T-cell (primary cell): ENCODE results near the gene FZD1. TPM values are rescaled to one million over a fixed set of nuclear protein-coding genes. Genes with fewer than 3 reads are reported as not detected.

Experiments used
- ATAC-seq, 4 experiments: fragments of 200-7000 bp in 3 of 4; fragments of 150-1000 bp in 1 of 4; cut with Tn5 transposase; replicated peaks in 1 of 4; 1 replicate in 3 of 4; 2 replicates in 1 of 4; pipeline ENCODE4 v1.10.0; 2021; ENCODE audit warnings: moderate library complexity in 3 of 4, mild to moderate bottlenecking in 2 of 4, moderate number of reproducible peaks in 1 of 4
- CTCF ChIA-PET, 2 donors: fragments of 300-600 bp; sonication (Branson Sonifier 250); formaldehyde crosslinking; loops; one replicate each; lab custom pipeline; 2022; ENCODE audit warnings: antibody characterized with exemption in 2 of 2; lab: Charles Lee
- POLR2A ChIA-PET, 2 donors: fragments of 300-600 bp; sonication (Branson Sonifier 250); formaldehyde crosslinking; loops; one replicate each; lab custom pipeline; 2022; ENCODE audit warnings: antibody characterized with exemption in 2 of 2; lab: Charles Lee
- DNase-seq, 35 experiments: peaks; one replicate each; pipeline versions ENCODE4 v3.0.0 to v3.0.0-alpha.2; 2013 to 2023
- H3K27ac ChIP-seq: one replicate; pipeline ENCODE4 v1.5.1; 2013; ENCODE audit warnings: low read length
- H3K27me3 ChIP-seq, 2 experiments: replicated peaks in 1 of 2; 1 replicate in 1 of 2; 2 replicates in 1 of 2; pipeline versions ENCODE4 v1.6.1 to v1.7.0; 2013; ENCODE audit warnings: low read length in 1 of 2, mixed read lengths in 1 of 2; ENCODE audit not compliant: control insufficient read depth in 2 of 2, insufficient read depth in 2 of 2; ENCODE audit errors: extremely low read depth in 1 of 2
- H3K36me3 ChIP-seq, 2 donors: 1 replicate in 1 of 2; 2 replicates in 1 of 2; pipeline versions ENCODE4 v1.6.1 to v1.7.0; 2013; ENCODE audit warnings: low read length in 1 of 2; ENCODE audit not compliant: control insufficient read depth in 2 of 2, insufficient read depth in 1 of 2; ENCODE audit errors: extremely low read depth in 1 of 2
- H3K4me1 ChIP-seq, 2 experiments: 1 replicate in 1 of 2; 2 replicates in 1 of 2; pipeline versions ENCODE4 v1.6.1 to v1.7.0; 2013; ENCODE audit warnings: low read length in 2 of 2, mixed read lengths in 1 of 2; ENCODE audit not compliant: insufficient read depth in 2 of 2, control insufficient read depth in 1 of 2; ENCODE audit errors: extremely low read depth in 1 of 2
- H3K4me3 ChIP-seq, 2 donors: 1 replicate in 1 of 2; 2 replicates in 1 of 2; pipeline versions ENCODE4 v1.5.1 to v1.7.0; 2013; ENCODE audit warnings: mild to moderate bottlenecking in 2 of 2, low read length in 1 of 2, moderate library complexity in 1 of 2; ENCODE audit not compliant: control insufficient read depth in 1 of 2; ENCODE audit errors: extremely low read depth in 1 of 2
- H3K9me3 ChIP-seq: 2 replicates; pipeline ENCODE4 v1.7.0; 2013
- H3K27ac Mint-ChIP-seq, 2 donors: one replicate each; pipeline ENCODE4 v1.8.0; 2020 to 2021; ENCODE audit warnings: mild to moderate bottlenecking in 2 of 2, mixed read lengths in 2 of 2
- H3K27me3 Mint-ChIP-seq, 2 donors: one replicate each; pipeline ENCODE4 v1.8.0; 2021 to 2022; ENCODE audit warnings: mixed read lengths in 2 of 2
- H3K36me3 Mint-ChIP-seq: one replicate; pipeline ENCODE4 v1.8.0; 2021; ENCODE audit warnings: mixed read lengths
- H3K4me1 Mint-ChIP-seq, 3 donors: one replicate each; pipeline ENCODE4 v1.8.0; 2020 to 2022; ENCODE audit warnings: mixed read lengths in 3 of 3, mild to moderate bottlenecking in 1 of 3
- H3K4me3 Mint-ChIP-seq, 3 donors: one replicate each; pipeline ENCODE4 v1.8.0; 2020 to 2022; ENCODE audit warnings: mild to moderate bottlenecking in 3 of 3, mixed read lengths in 3 of 3, moderate library complexity in 3 of 3
- H3K9me3 Mint-ChIP-seq, 3 donors: one replicate each; pipeline ENCODE4 v1.8.0; 2020 to 2022; ENCODE audit warnings: mixed read lengths in 3 of 3
- WGBS: methylation state at CpG from one replicate; pipeline ENCODE4 v1.1.5; 2013; ENCODE audit warnings: missing lambda C conversion rate; ENCODE audit not compliant: insufficient coverage; 5-methylcytosine and 5-hydroxymethylcytosine counted together
- total RNA-seq, 35 experiments: library from RNA in 6 of 35; stranded (reverse) in 6 of 35; fragments of 120-200 nt in 1 of 35; gene quantifications; one replicate each; pipeline versions ENCODE4 v1.2.1 to v1.2.4 and lab custom pipeline; 2013 to 2026

FZD1 gene
- total RNA-seq, 5 donors from 2014 or later (not counting 1 experiment from before 2014, with no cell fraction given), result 0.07 to 0.47 (median 0.13) TPM

DNA sequence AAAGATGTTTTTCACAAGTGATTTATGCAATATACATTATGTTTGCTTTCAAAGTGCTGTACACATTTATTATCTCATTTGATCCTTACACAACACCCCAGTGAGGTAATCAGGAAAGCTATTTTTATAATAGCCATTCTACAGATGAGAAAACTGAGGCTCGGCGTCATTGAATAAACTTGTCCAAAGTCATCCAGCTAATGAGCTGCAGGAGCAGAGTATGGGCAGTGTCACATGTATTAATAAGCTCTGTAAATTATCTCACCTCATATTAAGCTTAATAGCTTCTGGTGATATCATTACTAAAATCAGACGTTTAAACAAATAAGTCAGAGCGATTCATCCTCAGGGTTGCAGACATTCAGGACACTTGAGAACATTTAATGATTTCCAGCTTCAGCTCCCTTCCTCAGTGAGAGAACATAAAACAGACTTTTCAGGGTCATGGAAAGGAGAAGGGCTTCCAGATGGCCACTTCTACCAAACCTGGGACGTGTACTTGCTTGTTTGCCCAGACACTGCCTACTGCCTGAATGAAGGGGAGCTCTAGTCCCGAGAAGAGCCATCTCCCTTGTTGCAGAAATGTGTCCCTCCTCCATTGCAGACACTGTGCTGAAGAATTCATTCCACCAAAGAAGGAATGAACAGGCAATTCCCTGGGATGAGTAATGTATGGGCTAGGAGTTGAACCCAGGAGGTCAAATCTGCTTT is 20.5 kb upstream of the FZD1 start:
- no peak overlapping the region for H3K27ac Mint-ChIP-seq
- ChIA-PET POLR2A (interaction anchor here in 1 of 2 donors (0.6 kb wide), 1 partner anchor 612 kb away, joined by 3 read pairs; no protein-coding TSS in a partner anchor), CTCF (no interaction called here)
- H3K4me1 Mint-ChIP-seq, result no peaks in the 10 kb centered on the region
- Histone ChIP-seq H3K27ac (no peak overlapping the region), H3K4me1 (no peaks in the 10 kb centered on the region), H3K36me3 (no peaks in the 10 kb centered on the region), H3K4me3 (no peak overlapping the region), H3K27me3 (no peaks in the 10 kb centered on the region), H3K9me3 (no peaks in the 10 kb centered on the region)
- ATAC-seq (no peak), DNase-seq (no peak)
- 85% methylated on average over 2 of the region's 6 CpGs for WGBS
- no peaks in the 10 kb centered on the region for H3K9me3 Mint-ChIP-seq
- H3K27me3 Mint-ChIP-seq, result peaks cover 4 to 12% of the 10 kb centered on the region in 2 donors
- H3K4me3 Mint-ChIP-seq, result no peak overlapping the region
- no peaks in the 10 kb centered on the region for H3K36me3 Mint-ChIP-seq

DNA sequence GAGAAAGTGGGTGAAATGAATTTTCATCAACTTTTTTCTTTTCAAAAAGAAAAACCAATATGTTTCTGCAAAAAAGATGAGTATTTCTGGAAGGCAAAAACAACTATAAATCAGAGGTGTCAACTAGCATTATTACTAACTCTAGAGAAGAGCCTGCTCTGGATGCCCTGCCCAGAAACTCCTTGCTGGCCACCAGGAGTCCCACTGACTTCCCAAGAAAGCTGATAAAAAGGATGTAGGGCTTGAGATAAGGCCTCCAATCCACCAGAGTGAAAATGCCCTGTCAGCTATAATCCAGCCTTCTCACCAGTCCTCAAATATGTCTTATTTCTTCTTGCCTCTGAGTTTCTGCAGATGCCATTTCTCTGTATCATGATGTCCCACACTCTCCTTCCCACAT is 16.7 kb upstream of the FZD1 start:
- H3K9me3 Mint-ChIP-seq, result no peaks in the 10 kb centered on the region
- ATAC-seq (no peak), DNase-seq (no peak)
- H3K27me3 ChIP-seq, result no peaks in the 10 kb centered on the region
- no peak overlapping the region for H3K4me3 Mint-ChIP-seq
- H3K4me3 ChIP-seq, result no peak overlapping the region
- H3K4me1 Mint-ChIP-seq, result no peaks in the 10 kb centered on the region
- no peak overlapping the region for H3K27ac ChIP-seq
- no peak overlapping the region for H3K27ac Mint-ChIP-seq
- peaks cover 2 to 8% of the 10 kb centered on the region in 2 donors for H3K27me3 Mint-ChIP-seq
- CTCF ChIA-PET, result no interaction called here
- H3K36me3 Mint-ChIP-seq, result no peaks in the 10 kb centered on the region
- POLR2A ChIA-PET, result no interaction called here
- no peaks in the 10 kb centered on the region for H3K9me3 ChIP-seq
- H3K4me1 ChIP-seq, result no peaks in the 10 kb centered on the region
- no peaks in the 10 kb centered on the region for H3K36me3 ChIP-seq

- peaks cover 0 to 6% (median 0%) of the 10 kb centered on the region in 3 donors for H3K9me3 Mint-ChIP-seq
- H3K36me3 ChIP-seq, result no peaks in the 10 kb centered on the region
- no peak overlapping the region for H3K4me3 Mint-ChIP-seq
- WGBS, result no CpG with 5 or more reads among the region's 2 CpGs
- no peaks in the 10 kb centered on the region for H3K4me1 Mint-ChIP-seq
- H3K36me3 Mint-ChIP-seq, result no peaks in the 10 kb centered on the region
- H3K4me3 ChIP-seq, result no peak overlapping the region
- DNase-seq (no peak), ATAC-seq (no peak)
- no peaks in the 10 kb centered on the region for H3K9me3 ChIP-seq
- no peak overlapping the region for H3K27ac ChIP-seq
- no peaks in the 10 kb centered on the region for H3K27me3 ChIP-seq
- ChIA-PET POLR2A (no interaction called here), CTCF (interaction anchor here in 1 of 2 donors (0.9 kb wide), 1 partner anchor 95 kb away, joined by 3 read pairs; no protein-coding TSS in a partner anchor)
- H3K27ac Mint-ChIP-seq, result no peak overlapping the region
- no peaks in the 10 kb centered on the region for H3K4me1 ChIP-seq
- peaks cover 5 to 9% of the 10 kb centered on the region in 2 donors for H3K27me3 Mint-ChIP-seq
Measured at GRCh38 chr7:91248996-91249395, 15.2 kb upstream of the FZD1 start.

DNA sequence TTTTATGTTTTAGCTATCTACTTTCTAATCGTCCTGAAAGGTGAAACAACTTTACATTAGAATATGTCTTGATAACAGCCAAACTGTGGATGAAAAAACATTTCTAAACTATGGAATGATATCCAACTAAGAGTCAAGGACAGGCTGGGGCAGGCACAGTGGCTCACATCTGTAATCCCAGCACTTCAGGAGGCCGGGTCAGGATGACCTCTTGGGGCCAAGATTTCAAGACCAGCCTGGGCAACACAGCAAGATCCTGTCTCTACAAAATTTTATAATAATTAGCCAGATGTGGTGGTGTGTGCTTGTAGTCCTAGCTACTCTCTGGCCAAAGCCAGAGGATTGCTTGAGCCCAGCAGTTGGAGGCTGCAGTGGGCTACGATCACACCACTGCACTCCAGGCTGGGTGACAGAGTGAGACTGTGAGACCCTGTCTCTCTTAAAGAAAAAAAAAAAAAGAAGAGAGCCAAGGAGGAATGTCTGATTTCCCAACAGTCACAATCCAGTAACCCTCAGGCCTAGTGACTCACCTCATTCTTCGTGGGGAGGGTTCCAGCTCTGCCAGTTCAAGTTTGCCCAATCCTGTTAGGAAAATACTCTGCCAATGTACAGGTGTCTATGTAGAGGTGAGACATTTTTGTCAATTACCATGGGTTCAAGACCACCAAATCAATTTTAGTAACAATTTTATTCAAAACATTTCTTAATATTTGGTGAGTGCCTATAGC is 14.6 kb upstream of the FZD1 start:
- ChIA-PET CTCF (interaction anchor here in 1 of 2 donors (0.9 kb wide), 1 partner anchor 94 kb away, joined by 3 read pairs; no protein-coding TSS in a partner anchor), POLR2A (no interaction called here)
- Histone ChIP-seq H3K27me3 (no peaks in the 10 kb centered on the region), H3K36me3 (no peaks in the 10 kb centered on the region), H3K4me1 (no peaks in the 10 kb centered on the region), H3K27ac (no peak overlapping the region), H3K9me3 (no peaks in the 10 kb centered on the region), H3K4me3 (no peak overlapping the region)
- peaks cover 0 to 7% (median 3%) of the 10 kb centered on the region in 3 donors for H3K9me3 Mint-ChIP-seq
- WGBS, result no CpG with 5 or more reads among the region's 4 CpGs
- no peaks in the 10 kb centered on the region for H3K36me3 Mint-ChIP-seq
- no peak for ATAC-seq
- H3K4me3 Mint-ChIP-seq, result no peak overlapping the region
- H3K27ac Mint-ChIP-seq, result no peak overlapping the region
- no peaks in the 10 kb centered on the region for H3K4me1 Mint-ChIP-seq
- H3K27me3 Mint-ChIP-seq, result peaks cover 2 to 3% of the 10 kb centered on the region in 2 donors
- DNase-seq, result no peak

DNA sequence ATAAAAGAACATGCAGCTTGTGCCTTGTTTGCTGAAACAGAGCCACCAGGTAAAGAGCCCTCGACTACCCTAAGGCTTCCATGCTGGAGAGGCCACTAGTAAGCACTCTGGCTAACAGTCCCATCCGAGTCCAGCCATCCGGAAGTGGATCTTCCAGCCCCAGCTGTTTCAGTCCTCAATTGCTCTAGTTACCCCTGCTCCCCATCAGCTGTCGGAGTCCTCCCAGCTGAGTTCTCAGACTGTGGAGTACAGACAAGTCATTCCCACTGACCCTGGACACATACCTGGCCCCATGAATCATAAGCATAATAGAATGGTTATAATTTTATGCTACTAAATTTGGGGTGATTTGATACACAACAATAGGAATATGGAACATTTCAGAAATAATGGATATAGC is 13.5 kb upstream of the FZD1 start:
- POLR2A ChIA-PET, result no interaction called here

DNA sequence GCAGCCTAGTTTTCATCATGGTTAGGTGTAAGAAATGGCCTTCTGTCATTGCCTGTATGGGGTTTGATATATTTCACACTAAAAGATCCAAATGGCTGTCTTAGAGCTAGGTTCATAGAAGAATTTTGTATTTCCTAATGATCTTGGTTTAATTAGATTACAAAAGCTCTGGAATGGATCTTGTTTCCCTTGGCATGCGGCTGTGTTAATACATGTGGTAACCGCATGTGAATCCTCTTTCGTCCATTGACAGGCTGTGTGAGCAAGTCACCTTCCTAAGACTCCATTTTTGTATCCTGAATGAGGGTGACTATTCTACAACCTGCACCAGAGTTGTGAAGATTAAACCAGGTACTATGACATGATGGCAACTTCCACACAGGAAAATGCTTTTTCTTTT is 12.4 kb upstream of the FZD1 start:
- WGBS, result 96% methylated on average over 3 of the region's 3 CpGs
- Histone ChIP-seq H3K27ac (no peak overlapping the region), H3K4me1 (no peaks in the 10 kb centered on the region), H3K36me3 (no peaks in the 10 kb centered on the region), H3K4me3 (no peak overlapping the region), H3K9me3 (no peaks in the 10 kb centered on the region), H3K27me3 (no peaks in the 10 kb centered on the region)
- DNase-seq, result no peak
- Mint-ChIP-seq H3K27ac (no peak overlapping the region), H3K27me3 (peaks cover 2 to 12% of the 10 kb centered on the region in 2 donors), H3K9me3 (peaks cover 5 to 24% (median 5%) of the 10 kb centered on the region in 3 donors), H3K4me3 (no peak overlapping the region), H3K36me3 (no peaks in the 10 kb centered on the region), H3K4me1 (no peaks in the 10 kb centered on the region)
- ATAC-seq, result no peak
- POLR2A ChIA-PET, result no interaction called here
- CTCF ChIA-PET, result interaction anchor here in 1 of 2 donors (0.5 kb wide), 1 partner anchor 661 kb away, joined by 3 read pairs; no protein-coding TSS in a partner anchor

More for the DNA sequence above, 13.5 kb upstream of the FZD1 start:
- no peaks in the 10 kb centered on the region for H3K27me3 ChIP-seq
- H3K4me3 ChIP-seq, result no peak overlapping the region
- H3K27ac ChIP-seq, result no peak overlapping the region
- no peaks in the 10 kb centered on the region for H3K36me3 ChIP-seq
- Mint-ChIP-seq H3K4me3 (no peak overlapping the region), H3K27me3 (peaks cover 2 to 5% of the 10 kb centered on the region in 2 donors), H3K9me3 (peaks cover 2 to 15% (median 5%) of the 10 kb centered on the region in 3 donors), H3K4me1 (no peaks in the 10 kb centered on the region), H3K27ac (no peak overlapping the region), H3K36me3 (no peaks in the 10 kb centered on the region)
- H3K9me3 ChIP-seq, result no peaks in the 10 kb centered on the region
- DNase-seq, result no peak
- WGBS, result 73% methylated on average over 3 of the region's 4 CpGs
- H3K4me1 ChIP-seq, result no peaks in the 10 kb centered on the region
- ATAC-seq, result no peak
- CTCF ChIA-PET, result no interaction called here
